GM18951 (cell line): ENCODE measurements around the gene EVX2.

Experiments used
- POLR2A ChIP-seq: IDR thresholded peaks from 4 replicates; pipeline ENCODE4 v1.6.1; 2011; ENCODE audit warnings: mild to moderate bottlenecking; ENCODE audit not compliant: insufficient read length, insufficient read depth; ENCODE audit errors: extremely low read depth
- in situ Hi-C: fragments of 300-500 bp; cut with MboI; formaldehyde crosslinking; loops from one replicate; pipeline ENCODE4 v1.12.0; 2022; ENCODE audit warnings: low sequenced_read_pairs, mixed read lengths, inconsistent platforms; ENCODE audit not compliant: unreplicated experiment

Gene EVX2

DNA sequence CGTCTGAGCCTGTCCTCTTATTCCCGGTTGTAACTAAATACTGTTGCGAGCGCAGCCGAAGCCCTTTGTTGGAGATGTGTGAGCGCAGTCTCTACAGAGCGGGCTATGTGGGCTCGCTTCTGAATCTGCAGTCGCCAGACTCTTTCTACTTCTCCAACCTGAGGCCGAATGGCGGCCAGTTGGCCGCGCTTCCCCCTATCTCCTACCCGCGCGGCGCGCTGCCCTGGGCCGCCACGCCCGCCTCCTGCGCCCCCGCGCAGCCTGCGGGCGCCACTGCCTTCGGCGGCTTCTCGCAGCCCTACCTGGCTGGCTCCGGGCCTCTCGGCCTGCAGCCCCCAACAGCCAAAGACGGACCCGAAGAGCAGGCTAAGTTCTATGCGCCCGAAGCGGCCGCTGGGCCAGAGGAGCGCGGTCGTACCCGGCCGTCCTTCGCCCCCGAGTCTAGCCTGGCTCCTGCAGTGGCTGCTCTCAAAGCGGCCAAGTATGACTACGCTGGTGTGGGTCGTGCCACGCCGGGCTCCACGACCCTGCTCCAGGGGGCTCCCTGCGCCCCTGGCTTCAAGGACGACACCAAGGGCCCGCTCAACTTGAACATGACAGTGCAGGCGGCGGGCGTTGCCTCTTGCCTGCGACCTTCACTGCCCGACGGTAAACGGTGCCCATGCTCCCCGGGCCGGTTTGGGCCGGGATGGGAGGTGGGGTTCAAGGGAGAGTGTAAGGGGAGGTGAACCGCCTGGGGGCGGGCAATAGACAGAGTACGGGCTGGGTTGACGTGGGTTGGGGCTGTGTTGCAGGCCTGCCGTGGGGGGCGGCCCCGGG lies 16.2 kb upstream of the EVX2 start, which contains the start of gene HOXD12:
TSS of gene HOXD12 (plus strand) at position 68 of the 819 bp plus-strand sequence. CDS start at position 75, 7 bp downstream.
- in situ Hi-C loops, result loop anchor here (10.0 kb wide), 1 partner anchor 735 kb away; no protein-coding TSS in a partner anchor
- no peak for TF ChIP-seq POLR2A

DNA sequence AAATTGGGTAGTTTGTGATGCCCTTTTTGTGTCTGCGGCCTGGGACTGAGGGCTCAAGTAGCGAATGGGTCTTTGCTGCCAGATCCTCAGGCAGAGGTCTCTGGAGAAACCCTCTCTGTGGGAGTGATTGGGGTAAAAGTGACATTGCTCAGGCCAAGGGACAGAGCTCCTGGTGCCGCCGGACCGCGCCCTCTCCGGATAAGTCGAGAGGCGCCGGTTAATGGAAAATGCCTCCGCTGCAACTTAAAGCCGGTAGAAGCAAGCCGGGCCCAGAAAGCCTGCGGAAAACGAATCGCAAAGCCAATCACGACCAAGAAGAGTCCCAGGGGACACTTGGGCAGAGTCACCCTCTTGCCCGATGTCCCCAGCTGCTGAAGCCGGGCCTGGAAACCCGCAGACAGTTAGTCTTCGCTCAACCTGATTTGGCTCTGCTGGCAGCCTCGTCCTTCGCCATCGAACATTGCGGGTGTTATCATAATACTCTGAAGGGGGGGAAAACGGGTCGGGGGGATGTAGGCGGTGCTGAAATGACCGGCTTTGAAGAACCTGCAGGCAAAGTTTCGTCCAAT lies 15.5 kb upstream of the EVX2 start:
- in situ Hi-C loops, result loop anchor here (10.0 kb wide), 1 partner anchor 734 kb away; no protein-coding TSS in a partner anchor
- TF ChIP-seq POLR2A, result no peak

DNA sequence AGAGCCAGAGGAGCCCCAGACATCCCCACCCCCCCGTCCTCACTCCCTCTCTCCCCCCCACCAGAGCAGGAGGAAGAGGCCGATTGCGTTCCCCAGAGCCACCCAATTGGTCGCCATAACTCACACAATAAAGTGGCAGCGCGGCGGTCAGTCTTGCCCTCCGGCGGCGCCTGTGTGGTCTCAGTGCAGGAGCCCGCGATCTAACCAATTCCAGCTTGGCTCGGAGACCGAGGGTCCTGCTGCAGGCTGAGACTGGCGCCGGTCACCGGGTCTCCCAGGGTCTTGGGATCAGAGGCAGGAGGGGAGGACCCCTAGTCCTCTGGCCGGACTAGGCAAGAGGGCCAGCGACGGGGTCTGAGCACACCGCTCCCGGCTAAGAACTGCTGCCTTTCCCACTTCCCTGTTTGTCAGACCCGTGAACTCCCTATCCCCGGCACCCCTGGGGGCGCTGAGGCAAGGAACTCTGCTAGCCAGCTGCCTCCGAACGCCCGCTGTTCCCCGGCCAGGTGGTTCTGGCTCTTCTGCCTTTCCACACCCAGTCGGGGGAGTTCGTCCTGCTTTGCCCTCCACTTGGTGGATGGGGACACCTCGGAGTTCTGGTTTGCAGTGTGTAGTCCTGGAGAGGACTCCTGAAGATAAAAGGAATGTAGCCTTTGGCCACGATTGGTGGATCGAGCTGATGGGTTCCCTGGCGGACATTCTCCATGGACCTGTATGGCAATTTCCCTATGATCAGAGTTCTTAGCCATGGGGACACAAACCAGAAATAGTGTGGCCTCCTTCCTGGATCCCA lies 14.8 kb upstream of the EVX2 start:
- in situ Hi-C loops, result loop anchor here (10.0 kb wide), 1 partner anchor 734 kb away; no protein-coding TSS in a partner anchor
- TF ChIP-seq POLR2A, result no peak

DNA sequence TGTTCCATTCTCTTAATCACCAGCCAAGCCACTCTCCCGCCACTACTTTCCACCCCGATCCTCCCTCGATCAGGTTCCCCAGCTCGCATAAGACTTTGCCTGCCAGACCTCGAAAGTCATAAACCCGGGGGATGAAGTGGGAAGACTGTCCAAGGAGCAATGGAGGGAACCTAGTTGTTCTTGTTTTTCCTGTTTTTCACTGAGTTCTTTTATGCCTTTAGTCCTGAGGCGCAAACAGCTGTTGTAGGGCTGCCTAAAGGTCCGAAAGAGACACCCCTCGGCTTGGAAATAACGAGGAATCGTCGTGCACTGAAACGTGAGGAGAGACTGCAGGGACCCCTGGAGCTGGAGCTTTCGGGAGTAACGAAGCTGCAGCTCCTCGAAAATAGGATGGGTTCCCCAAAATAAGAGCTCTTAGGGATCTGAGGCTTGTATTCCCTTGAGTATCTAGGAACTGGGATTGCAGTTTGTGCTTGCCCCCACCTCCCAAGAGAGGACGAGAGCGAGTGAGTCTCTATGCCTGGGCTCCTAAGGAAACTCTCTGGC lies 14.1 kb upstream of the EVX2 start:
- TF ChIP-seq POLR2A, result no peak
- in situ Hi-C loops, result loop anchor here (10.0 kb wide), 1 partner anchor 733 kb away; no protein-coding TSS in a partner anchor

DNA sequence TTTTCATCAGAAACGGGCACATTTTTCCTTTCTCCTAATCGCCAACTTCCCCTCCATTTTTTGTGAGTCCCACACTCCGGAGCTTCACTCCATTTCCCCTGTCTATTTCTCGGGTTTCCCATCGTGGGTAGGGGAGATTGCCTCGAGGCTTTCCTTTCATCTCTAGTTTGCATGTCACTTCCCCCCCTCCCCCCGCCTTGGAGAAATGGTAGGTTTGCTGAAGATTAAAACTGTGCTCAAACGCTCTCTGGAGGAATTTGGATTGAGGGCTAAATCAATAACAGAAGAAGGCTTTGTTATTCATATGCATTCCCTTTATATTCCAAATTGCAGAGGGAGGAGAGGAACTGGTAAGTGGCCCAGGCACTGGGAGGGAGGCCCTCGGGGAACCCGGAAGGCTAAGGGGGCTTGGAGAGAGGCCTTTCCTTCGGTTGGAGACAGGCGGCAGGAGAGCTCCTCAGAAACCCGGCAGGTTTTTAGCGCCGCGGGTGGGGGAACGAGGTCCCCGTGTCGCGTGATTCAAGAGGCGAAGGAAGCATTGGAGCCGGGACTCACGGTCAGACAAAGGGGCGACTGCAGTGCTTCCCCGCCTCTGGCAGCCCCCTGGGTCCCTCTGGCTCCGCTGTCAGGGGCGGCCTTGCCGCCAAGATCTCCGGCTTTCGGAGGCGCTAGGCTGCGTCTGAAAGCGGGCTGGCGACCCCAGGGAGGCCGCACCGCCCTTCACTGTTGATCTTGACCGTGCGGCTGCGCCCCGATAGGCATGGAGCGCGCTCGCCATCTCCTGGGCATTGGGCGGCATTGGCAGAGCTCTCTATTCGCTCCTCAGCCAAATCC lies 13.4 kb upstream of the EVX2 start:
- TF ChIP-seq POLR2A, result no peak
- in situ Hi-C loops, result loop anchor here (10.0 kb wide), 1 partner anchor 732 kb away; no protein-coding TSS in a partner anchor

DNA sequence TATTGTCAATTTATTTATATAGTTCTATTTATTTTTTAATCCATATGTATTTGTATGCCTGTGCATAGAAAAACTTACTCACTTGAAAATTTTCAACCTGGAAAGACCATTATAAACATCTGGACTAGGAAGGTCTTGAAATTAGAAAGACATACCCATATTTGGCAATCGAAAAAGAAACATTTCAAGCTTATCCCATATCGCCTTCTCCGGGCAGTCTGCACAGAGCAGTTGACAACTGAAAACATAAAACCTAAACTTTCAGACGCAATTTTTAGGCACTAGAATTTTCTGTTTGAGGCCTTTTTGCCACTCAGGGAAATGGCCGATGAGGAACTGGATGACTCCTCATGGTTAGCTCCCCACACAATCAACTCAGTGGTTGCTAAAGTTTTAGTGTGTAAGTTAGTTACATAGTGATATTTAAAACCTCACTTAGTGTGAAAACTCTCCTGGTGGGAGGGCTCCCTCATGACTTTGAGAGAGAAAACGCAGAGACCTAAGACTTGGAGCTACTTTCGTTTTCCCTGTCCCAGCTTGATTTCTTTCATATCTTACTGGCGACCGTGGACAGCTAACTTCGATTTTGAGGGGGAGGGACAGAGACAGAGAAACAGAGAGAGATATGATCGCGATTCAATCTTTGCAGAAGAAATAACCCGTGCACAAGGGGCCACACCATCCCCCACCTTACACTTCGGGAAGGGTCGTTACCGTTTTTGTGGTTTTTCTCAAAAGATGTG lies 12.7 kb upstream of the EVX2 start:
- in situ Hi-C loops, result loop anchor here (10.0 kb wide), 1 partner anchor 732 kb away; no protein-coding TSS in a partner anchor
- no peak for TF ChIP-seq POLR2A

DNA sequence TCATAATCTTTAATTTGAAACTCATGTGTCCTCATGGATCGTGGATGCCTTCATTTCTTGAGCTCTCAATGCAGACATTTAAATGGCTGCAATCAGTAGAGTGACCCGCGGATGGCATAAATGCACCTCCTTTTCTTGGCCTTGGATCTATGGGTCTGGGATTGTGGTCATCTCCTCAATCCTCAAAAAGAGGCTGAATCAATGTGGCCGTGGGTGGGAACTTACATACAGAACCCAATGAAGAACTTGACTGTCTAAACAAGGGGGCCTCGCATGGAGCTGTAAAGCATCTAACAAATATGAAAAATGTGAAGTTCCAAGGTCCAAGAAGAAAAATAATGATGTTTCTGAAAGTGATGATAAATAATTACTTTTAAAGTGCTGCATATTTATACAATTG lies 11.7 kb upstream of the EVX2 start:
- in situ Hi-C loops, result loop anchor here (10.0 kb wide), 1 partner anchor 731 kb away; no protein-coding TSS in a partner anchor
- TF ChIP-seq POLR2A, result no peak

DNA sequence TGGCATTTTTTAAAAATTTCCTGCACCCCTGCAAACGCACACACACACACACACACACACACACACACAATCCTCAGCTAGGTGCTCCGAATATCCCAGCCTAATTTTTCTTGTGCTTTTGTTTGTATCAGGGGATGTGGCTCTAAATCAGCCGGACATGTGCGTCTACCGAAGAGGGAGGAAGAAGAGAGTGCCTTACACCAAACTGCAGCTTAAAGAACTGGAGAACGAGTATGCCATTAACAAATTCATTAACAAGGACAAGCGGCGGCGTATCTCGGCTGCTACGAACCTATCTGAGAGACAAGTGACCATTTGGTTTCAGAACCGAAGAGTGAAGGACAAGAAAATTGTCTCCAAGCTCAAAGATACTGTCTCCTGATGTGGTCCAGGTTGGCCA lies 10.6 kb upstream of the EVX2 start:
- no peak for TF ChIP-seq POLR2A
- in situ Hi-C loops, result loop anchor here (10.0 kb wide), 1 partner anchor 730 kb away; no protein-coding TSS in a partner anchor

DNA sequence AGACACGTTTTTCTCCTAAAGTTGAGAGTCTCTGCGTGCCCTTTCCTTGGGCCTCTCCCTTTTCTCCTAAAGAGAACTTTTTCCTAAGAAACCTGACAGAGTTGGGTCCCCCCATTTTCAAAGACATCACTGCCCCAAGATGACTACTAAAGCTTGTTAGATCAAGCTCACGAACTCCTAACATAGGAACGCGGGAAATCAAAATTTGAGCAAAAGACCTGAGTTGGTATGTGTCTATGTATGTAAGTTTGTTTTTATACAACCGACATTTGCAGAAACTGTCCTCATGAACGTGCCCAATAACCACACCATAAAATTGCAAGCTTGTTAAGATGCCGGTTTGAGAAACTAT lies 10.1 kb upstream of the EVX2 start:
- in situ Hi-C loops, result loop anchor here (10.0 kb wide), 1 partner anchor 729 kb away; no protein-coding TSS in a partner anchor

DNA sequence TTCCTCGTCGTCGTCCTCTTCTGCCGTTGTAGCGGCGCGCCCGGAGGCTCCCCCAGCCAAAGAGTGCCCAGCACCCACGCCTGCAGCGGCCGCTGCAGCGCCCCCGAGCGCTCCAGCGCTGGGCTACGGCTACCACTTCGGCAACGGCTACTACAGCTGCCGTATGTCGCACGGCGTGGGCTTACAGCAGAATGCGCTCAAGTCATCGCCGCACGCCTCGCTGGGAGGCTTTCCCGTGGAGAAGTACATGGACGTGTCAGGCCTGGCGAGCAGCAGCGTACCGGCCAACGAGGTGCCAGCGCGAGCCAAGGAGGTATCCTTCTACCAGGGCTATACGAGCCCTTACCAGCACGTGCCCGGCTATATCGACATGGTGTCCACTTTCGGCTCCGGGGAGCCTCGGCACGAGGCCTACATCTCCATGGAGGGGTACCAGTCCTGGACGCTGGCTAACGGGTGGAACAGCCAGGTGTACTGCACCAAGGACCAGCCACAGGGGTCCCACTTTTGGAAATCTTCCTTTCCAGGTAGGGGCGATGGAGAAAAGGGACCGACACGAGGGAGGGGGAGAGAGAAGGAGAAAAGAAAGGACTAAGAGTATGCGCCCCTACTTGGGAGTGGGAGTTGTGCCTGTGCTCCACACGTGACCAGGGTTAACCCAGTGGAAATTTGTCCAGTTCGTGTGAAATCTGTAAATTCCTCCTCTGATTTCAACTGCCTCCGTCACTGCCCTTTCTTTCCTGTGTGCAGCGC lies 9.6 kb upstream of the EVX2 start:
- TF ChIP-seq POLR2A, result no peak
- in situ Hi-C loops, result loop anchor here (10.0 kb wide), 1 partner anchor 729 kb away; no protein-coding TSS in a partner anchor

More for the DNA sequence above, 10.1 kb upstream of the EVX2 start:
- no peak for TF ChIP-seq POLR2A

DNA sequence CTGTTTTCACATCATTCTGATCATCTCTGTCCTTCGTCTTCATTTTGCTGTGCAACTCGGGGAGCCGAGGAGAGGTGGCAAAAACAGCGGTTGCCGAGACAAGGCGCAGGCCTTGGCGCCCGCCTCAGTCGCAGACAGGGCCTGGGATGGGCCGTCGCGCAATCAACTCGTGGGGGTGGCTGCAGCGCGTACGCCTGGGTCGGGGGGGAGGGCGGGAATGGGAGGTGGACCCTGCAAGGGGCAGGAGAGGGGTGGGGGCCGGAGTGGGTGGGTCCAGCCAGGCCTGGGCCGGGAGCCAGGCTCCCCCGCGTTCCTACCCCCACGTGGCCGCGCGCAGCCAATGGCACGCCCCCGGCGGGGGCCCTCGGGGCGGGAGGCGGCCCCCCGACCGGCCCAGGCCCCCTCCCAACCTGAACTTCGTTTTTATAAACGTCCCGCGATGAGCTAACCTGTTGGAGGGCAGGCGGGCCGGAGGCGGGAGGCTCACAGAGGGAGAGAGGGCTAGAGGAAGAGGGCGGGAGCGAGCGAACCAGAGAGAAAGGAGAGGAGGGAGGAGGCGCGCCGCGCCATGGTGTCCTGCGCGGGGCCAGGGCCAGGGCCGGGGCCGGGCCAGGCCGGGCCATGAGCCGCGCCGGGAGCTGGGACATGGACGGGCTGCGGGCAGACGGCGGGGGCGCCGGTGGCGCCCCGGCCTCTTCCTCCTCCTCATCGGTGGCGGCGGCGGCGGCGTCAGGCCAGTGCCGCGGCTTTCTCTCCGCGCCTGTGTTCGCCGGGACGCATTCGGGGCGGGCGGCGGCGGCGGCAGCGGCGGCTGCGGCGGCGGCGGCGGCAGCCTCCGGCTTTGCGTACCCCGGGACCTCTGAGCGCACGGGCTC lies 8.7 kb upstream of the EVX2 start, which contains the start of gene HOXD13:
TSS of gene HOXD13 (plus strand) at position 452 of the 875 bp plus-strand sequence. CDS start at position 622, 170 bp downstream.
- in situ Hi-C loops, result loop anchor here (10.0 kb wide), 1 partner anchor 728 kb away; no protein-coding TSS in a partner anchor
- no peak for TF ChIP-seq POLR2A
